Activated naive CD4-positive, alpha-beta T cell treated with anti-CD3 and anti-CD28 coated beads, Interleukin-2, amount 50 U/mL, for 24 hours (primary cell): ENCODE results near the gene ACTL6B.
A peak's percentile ranks its signal among the peaks of the same experiment; 100 is the strongest.
"Not testable (repeated sequence)": the region's sequence is repeated elsewhere in the genome, so short reads cannot be mapped to it uniquely, and the experiment has no call there.

Experiments
- H3K27ac Mint-ChIP-seq: one replicate; pipeline ENCODE4 v1.8.0; 2021; ENCODE audit warnings: mild to moderate bottlenecking, mixed read lengths
- H3K27me3 Mint-ChIP-seq: one replicate; pipeline ENCODE4 v1.8.0; 2021; ENCODE audit warnings: mixed read lengths
- H3K36me3 Mint-ChIP-seq: one replicate; pipeline ENCODE4 v1.8.0; 2021; ENCODE audit warnings: mixed read lengths
- H3K4me1 Mint-ChIP-seq: one replicate; pipeline ENCODE4 v1.8.0; 2021; ENCODE audit warnings: mixed read lengths
- H3K4me3 Mint-ChIP-seq: one replicate; pipeline ENCODE4 v1.8.0; 2021; ENCODE audit warnings: mild to moderate bottlenecking, mixed read lengths
- H3K9me3 Mint-ChIP-seq: one replicate; pipeline ENCODE4 v1.8.0; 2021; ENCODE audit warnings: mixed read lengths

Gene ACTL6B

GRCh38 chr7:100677308-100678267 is 21.3 kb upstream of the ACTL6B start:
- H3K4me1 Mint-ChIP-seq: peaks cover 44% of the 10 kb centered on the region
- H3K27me3 Mint-ChIP-seq: no peaks in the 10 kb centered on the region
- H3K9me3 Mint-ChIP-seq: no peaks in the 10 kb centered on the region
- peak overlapping the region; percentile 74 for H3K27ac Mint-ChIP-seq
- H3K36me3 Mint-ChIP-seq: no peaks in the 10 kb centered on the region
- H3K4me3 Mint-ChIP-seq: peak overlapping the region; percentile 47

DNA sequence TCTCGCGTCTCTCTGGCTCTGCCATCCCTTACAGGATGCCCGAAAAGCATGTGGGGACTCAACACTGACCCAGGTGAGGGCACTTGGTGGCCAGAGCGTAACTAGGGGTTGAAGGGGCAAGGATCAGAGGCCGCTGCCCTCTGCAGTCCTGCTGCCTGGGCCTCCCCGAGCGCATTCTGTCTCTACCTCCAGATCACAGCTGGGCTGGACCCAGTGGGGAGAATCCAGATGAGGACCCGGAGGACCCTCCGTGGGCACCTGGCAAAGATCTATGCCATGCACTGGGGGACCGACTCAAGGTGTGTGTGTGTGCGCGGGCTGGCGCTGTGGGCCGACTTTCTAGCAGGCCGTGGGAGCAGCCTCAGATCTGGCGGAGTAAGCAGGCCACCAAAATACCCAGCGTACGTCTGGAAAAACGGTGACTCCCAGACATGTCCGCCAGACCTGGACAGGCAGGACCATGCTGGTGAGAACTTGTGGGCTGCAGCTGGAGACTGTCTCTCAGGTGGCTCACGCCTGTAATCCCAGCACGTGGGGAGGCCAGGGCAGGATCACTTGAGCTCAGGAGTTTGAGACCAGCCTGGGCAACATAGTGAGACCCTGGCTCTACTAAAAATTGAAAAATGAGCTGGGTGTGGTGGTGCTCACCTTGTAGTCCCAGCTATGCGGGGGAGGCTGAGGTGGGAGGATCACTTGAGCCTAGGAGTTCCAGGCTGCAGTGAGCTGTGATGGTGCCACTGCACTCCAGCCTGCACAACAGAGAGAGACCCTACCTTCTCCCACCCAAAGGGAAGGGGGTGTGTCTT is 20.5 kb upstream of the ACTL6B start:
- Mint-ChIP-seq H3K36me3 (no peaks in the 10 kb centered on the region), H3K4me3 (peak overlapping the region; percentile 89)

DNA sequence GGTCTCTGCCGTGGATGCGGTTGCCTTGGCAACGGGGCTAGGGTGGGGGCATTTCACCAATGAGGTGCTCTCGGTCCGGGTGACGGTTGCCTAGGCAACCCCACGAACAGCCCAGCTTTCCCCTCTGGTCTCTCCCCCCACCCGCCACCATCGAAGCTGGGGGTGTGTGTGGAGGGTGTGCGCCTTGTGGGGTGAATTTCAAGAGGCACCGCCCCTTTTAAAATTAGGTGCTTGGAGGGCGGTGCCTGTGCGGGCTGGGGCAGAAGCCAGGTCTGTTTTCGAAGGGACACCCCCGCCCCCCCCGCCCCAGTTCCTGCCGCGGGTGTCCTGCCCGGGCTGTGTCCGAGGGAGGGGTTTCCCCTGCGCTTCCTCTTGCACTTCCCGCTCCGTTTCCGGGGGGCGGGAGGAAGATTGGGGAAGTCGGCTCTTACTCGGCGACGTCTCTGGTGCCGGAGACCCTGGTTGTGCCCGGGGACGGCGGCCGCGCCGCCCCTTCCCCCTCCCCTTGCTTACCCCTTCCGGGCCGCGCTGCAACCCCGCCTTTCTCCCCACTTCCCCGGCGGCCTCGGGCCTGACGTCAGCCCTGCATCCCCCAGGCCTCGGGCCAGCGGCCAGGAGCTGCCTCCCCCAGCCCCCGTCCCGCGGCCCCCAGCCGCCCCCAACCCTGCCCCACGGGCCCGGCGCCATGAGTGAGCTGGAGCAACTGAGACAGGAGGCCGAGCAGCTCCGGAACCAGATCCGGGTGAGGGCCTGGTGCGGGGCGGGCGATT is 19.5 kb upstream of the ACTL6B start:
- Mint-ChIP-seq H3K36me3 (no peaks in the 10 kb centered on the region), H3K4me3 (peak overlapping the region; percentile 89), H3K27me3 (no peaks in the 10 kb centered on the region), H3K9me3 (no peaks in the 10 kb centered on the region), H3K4me1 (peaks cover 34% of the 10 kb centered on the region), H3K27ac (peak overlapping the region; percentile 55)

More for the DNA sequence above, 20.5 kb upstream of the ACTL6B start:
- no peaks in the 10 kb centered on the region for H3K27me3 Mint-ChIP-seq
- no peaks in the 10 kb centered on the region for H3K9me3 Mint-ChIP-seq
- peaks cover 37% of the 10 kb centered on the region for H3K4me1 Mint-ChIP-seq
- H3K27ac Mint-ChIP-seq: peak overlapping the region; percentile 84

DNA sequence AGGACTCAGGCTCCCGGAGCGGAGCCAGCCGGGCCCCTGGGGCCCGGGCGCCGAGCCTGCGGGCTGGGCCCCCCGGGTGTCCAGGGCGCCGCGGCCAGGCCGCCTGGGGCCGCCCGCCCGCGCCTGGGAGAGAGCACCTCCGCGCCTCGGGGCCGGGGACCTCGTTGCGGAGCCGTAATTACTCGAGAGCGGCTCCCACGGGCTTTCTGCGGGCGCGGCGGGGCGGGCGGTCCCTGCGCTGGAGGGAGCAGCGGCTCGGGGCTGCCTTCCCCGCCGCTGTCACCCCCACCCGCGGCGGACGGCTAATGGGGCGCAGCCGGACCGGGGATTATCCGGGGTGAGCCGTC is 18.8 kb upstream of the ACTL6B start:
- Mint-ChIP-seq H3K9me3 (no peaks in the 10 kb centered on the region), H3K27me3 (no peaks in the 10 kb centered on the region), H3K4me1 (peaks cover 31% of the 10 kb centered on the region), H3K4me3 (peak overlapping the region; percentile 95), H3K36me3 (no peaks in the 10 kb centered on the region), H3K27ac (no peak overlapping the region)

GRCh38 chr7:100674411-100675104 is 18.3 kb upstream of the ACTL6B start:
- Mint-ChIP-seq H3K4me1 (peaks cover 26% of the 10 kb centered on the region), H3K4me3 (peak overlapping the region; percentile 95), H3K27ac (peak overlapping the region; percentile 79), H3K9me3 (no peaks in the 10 kb centered on the region), H3K27me3 (no peaks in the 10 kb centered on the region), H3K36me3 (no peaks in the 10 kb centered on the region)

GRCh38 chr7:100673942-100674410 is 17.7 kb upstream of the ACTL6B start:
- Mint-ChIP-seq H3K27ac (peak overlapping the region; percentile 79), H3K27me3 (no peaks in the 10 kb centered on the region), H3K4me3 (peak overlapping the region; percentile 95), H3K9me3 (no peaks in the 10 kb centered on the region), H3K36me3 (no peaks in the 10 kb centered on the region), H3K4me1 (peaks cover 21% of the 10 kb centered on the region)

GRCh38 chr7:100673302-100673941 is 17.2 kb upstream of the ACTL6B start, which contains the start of gene GNB2:
GNB2 (plus strand) TSS chr7:100673740; CDS start chr7:100676266, 2,526 bp downstream.
- H3K36me3 Mint-ChIP-seq: no peaks in the 10 kb centered on the region
- H3K9me3 Mint-ChIP-seq: no peaks in the 10 kb centered on the region
- peak within 1 kb of the TSS; percentile 95 for H3K27ac Mint-ChIP-seq
- peak within 1 kb of the TSS; percentile 95 for H3K4me3 Mint-ChIP-seq
- H3K27me3 Mint-ChIP-seq: no peaks in the 10 kb centered on the region
- peaks cover 19% of the 10 kb centered on the region for H3K4me1 Mint-ChIP-seq

GRCh38 chr7:100671353-100672327 is 15.4 kb upstream of the ACTL6B start:
- no peaks in the 10 kb centered on the region for H3K9me3 Mint-ChIP-seq
- H3K27ac Mint-ChIP-seq: no peak overlapping the region
- H3K36me3 Mint-ChIP-seq: no peaks in the 10 kb centered on the region
- peaks cover 4% of the 10 kb centered on the region for H3K4me1 Mint-ChIP-seq
- no peak overlapping the region for H3K4me3 Mint-ChIP-seq
- H3K27me3 Mint-ChIP-seq: no peaks in the 10 kb centered on the region

DNA sequence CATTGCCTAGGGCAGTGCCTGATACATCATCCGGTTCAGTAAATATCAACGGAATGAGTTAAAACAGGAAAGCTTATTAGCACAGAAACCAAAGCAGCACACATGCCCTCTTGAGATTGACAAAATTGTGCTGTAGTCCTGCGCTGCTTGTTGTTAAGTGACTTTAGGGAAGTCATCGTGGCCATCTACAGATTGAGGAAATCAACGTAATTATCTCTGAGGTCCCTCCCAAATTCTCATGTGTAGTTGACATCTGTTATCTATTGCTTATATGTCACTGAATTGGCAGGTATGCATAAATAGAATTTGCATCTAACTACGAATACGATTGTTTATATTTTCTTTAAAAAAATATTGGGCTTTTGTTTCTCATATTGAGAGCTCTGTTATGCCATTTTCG is 13.8 kb upstream of the ACTL6B start:
- Mint-ChIP-seq H3K4me3 (no peak overlapping the region), H3K27ac (no peak overlapping the region), H3K27me3 (no peaks in the 10 kb centered on the region), H3K4me1 (no peaks in the 10 kb centered on the region), H3K36me3 (no peaks in the 10 kb centered on the region), H3K9me3 (no peaks in the 10 kb centered on the region)

DNA sequence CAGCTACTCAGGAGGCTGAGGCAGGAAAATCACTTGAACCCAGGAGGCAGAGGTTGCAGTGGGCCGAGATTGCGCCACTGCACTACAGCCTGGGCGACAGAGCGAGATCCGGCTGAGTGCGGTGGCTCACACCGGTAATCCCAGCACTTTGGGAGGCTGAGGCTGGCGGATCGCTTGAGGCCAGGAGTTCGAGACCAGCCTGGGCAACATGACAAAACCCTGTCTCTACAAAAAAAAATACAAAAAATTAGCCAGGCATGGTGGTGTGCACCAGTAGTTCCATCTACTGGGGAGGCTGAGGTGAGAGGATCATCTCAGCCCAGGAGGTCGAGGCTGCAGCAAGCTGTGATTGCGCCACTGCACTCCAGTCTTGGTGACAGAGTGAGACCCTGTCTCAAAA is 12.9 kb upstream of the ACTL6B start:
- not testable (repeated sequence) for H3K4me3 Mint-ChIP-seq, H3K27ac Mint-ChIP-seq, H3K4me1 Mint-ChIP-seq, H3K27me3 Mint-ChIP-seq, H3K36me3 Mint-ChIP-seq, H3K9me3 Mint-ChIP-seq

GRCh38 chr7:100668069-100668449 is 11.8 kb upstream of the ACTL6B start:
- H3K36me3 Mint-ChIP-seq: no peaks in the 10 kb centered on the region
- H3K27ac Mint-ChIP-seq: no peak overlapping the region
- no peak overlapping the region for H3K4me3 Mint-ChIP-seq
- no peaks in the 10 kb centered on the region for H3K27me3 Mint-ChIP-seq
- no peaks in the 10 kb centered on the region for H3K9me3 Mint-ChIP-seq
- H3K4me1 Mint-ChIP-seq: no peaks in the 10 kb centered on the region

DNA sequence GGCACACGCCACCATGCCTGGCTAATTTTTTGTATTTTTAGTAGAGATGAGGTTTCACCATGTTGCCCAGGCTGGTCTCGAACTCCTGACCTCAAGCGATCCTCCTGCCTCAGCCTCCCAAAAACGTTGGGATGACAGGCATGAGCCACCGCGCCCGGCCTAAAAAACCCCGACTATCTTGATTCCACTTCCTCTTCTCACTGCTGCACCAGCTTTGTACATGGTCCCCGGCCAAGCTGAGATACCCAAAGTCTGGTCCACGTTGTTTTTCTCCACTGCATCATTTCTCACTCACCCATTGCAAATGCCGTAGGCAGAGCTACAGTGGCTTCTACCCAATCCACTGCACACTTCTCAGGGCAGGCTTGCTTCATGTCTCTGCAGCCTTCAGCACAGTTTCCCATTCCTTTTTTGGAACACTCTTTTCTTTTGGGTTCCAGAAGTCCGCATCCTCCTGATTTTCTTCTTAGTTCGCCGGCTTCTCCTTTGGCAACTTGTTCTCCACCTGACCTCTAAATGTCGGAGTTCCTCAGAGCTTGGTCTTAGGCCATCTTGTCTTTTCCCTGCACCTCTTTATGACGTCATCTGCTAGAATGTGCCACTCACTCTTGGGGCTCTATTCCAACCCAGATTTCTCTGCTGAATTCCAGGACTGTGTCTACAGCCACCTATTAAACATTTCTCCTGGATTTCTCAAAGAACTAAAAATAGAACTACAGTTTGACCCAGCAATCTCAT is 11.3 kb upstream of the ACTL6B start:
- Mint-ChIP-seq H3K27ac (no peak overlapping the region), H3K27me3 (no peaks in the 10 kb centered on the region), H3K4me1 (no peaks in the 10 kb centered on the region), H3K36me3 (no peaks in the 10 kb centered on the region), H3K9me3 (no peaks in the 10 kb centered on the region), H3K4me3 (no peak overlapping the region)

- Mint-ChIP-seq H3K9me3 (no peaks in the 10 kb centered on the region), H3K27ac (peak overlapping the region; percentile 66), H3K27me3 (peaks cover 2% of the 10 kb centered on the region), H3K4me3 (no peak overlapping the region), H3K36me3 (no peaks in the 10 kb centered on the region), H3K4me1 (no peaks in the 10 kb centered on the region)
Observed at GRCh38 chr7:100665168-100665726, 9.0 kb upstream of the ACTL6B start.
